ENCODE data around the gene IPO11.

IPO11 gene

DNA sequence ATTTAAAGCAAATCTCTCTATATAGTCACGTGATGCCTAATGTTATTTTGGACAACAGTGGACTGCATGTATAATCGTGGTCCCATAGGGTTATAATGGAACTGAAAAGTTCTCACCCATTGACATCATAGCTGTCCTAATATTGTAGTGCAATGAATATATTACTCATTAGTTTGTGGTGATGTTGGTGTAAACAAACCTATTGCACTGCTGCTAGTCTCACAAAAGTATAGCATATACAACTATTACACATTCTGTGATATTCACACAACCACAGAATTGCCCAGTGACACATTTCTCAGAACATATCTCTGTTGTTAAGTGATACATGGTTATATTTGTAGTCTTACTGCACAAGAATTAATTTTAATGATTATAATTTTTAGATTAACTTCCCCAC, 37.7 kb downstream of the IPO11 start:
- Histone ChIP-seq H3K4me3 (ENCODE audit: low read depth, low read length, poor library complexity, severe bottlenecking) (no peak overlapping the region), H3K9me3 (ENCODE audit: low read length) (no peaks in the 10 kb centered on the region), H4K20me1 (ENCODE audit: insufficient read depth, low read length) (no peaks in the 10 kb centered on the region), H3F3A (ENCODE audit: insufficient read depth, low read length) (no peaks in the 10 kb centered on the region), H3K79me2 (ENCODE audit: insufficient read depth, low read length) (no peaks in the 10 kb centered on the region), H3K4me1 (ENCODE audit: insufficient read depth, low read length, severe bottlenecking) (no peaks in the 10 kb centered on the region), H3K4me2 (ENCODE audit: low read length) (no peak overlapping the region), H3K27ac (ENCODE audit: low read depth, low read length, poor library complexity, severe bottlenecking) (no peak overlapping the region), H2AFZ (ENCODE audit: low read length) (no peak overlapping the region), H3K9ac (ENCODE audit: low read length) (no peak overlapping the region), H3K27me3 (ENCODE audit: insufficient read depth, low read length) (no peaks in the 10 kb centered on the region), H3K9me2 (ENCODE audit: low read depth, low read length) (no peaks in the 10 kb centered on the region), H3K36me3 (ENCODE audit: insufficient read depth, low read length) (peaks cover 41% of the 10 kb centered on the region)
- TF ChIP-seq, protein P1, sequence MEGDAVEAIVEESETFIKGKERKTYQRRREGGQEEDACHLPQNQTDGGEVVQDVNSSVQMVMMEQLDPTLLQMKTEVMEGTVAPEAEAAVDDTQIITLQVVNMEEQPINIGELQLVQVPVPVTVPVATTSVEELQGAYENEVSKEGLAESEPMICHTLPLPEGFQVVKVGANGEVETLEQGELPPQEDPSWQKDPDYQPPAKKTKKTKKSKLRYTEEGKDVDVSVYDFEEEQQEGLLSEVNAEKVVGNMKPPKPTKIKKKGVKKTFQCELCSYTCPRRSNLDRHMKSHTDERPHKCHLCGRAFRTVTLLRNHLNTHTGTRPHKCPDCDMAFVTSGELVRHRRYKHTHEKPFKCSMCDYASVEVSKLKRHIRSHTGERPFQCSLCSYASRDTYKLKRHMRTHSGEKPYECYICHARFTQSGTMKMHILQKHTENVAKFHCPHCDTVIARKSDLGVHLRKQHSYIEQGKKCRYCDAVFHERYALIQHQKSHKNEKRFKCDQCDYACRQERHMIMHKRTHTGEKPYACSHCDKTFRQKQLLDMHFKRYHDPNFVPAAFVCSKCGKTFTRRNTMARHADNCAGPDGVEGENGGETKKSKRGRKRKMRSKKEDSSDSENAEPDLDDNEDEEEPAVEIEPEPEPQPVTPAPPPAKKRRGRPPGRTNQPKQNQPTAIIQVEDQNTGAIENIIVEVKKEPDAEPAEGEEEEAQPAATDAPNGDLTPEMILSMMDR (IDR thresholded peaks at IDR 0.05; ENCODE audit: low read length) = no peak
- no peak for TF ChIP-seq EZH2 (IDR thresholded peaks at IDR 0.05; ENCODE audit: borderline replicate concordance, low read length)

DNA sequence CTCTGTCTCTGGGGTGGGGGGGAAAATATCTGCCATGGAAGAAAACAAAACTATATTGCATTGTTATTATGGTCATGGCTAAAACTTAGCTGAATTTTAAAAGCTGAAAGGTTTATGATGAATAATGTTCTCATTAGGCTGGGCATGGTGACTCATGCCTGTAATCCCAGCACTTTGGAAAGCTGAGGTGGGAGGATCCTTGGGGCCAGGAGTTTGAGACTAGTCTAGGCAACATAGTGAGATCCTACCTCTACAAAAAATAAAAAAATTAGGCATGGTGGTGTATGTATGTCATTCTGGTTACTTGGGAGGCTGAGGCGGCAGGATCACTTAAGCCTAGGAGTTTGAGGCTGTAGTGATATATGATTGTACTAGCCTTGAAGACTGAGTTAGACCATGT, 44.5 kb downstream of the IPO11 start:
- no peak overlapping the region for H2AFZ ChIP-seq (ENCODE audit: low read length)
- no peaks in the 10 kb centered on the region for H3K9me2 ChIP-seq (ENCODE audit: low read depth, low read length)
- no peaks in the 10 kb centered on the region for H3K4me1 ChIP-seq (ENCODE audit: insufficient read depth, low read length, severe bottlenecking)
- no peaks in the 10 kb centered on the region for H3F3A ChIP-seq (ENCODE audit: insufficient read depth, low read length)
- H3K9me3 ChIP-seq (ENCODE audit: low read length) = no peaks in the 10 kb centered on the region
- no peak overlapping the region for H3K4me2 ChIP-seq (ENCODE audit: low read length)
- H3K27me3 ChIP-seq (ENCODE audit: insufficient read depth, low read length) = no peaks in the 10 kb centered on the region
- no peak overlapping the region for H3K4me3 ChIP-seq (ENCODE audit: low read depth, low read length, poor library complexity, severe bottlenecking)
- no peak overlapping the region for H3K9ac ChIP-seq (ENCODE audit: low read length)
- TF ChIP-seq, protein P1 (IDR thresholded peaks at IDR 0.05; ENCODE audit: low read length) = no peak
- TF ChIP-seq EZH2 (IDR thresholded peaks at IDR 0.05; ENCODE audit: borderline replicate concordance, low read length) = no peak
- H4K20me1 ChIP-seq (ENCODE audit: insufficient read depth, low read length) = no peaks in the 10 kb centered on the region
- H3K79me2 ChIP-seq (ENCODE audit: insufficient read depth, low read length) = no peaks in the 10 kb centered on the region
- peaks cover 28% of the 10 kb centered on the region for H3K36me3 ChIP-seq (ENCODE audit: insufficient read depth, low read length)
- H3K27ac ChIP-seq (ENCODE audit: low read depth, low read length, poor library complexity, severe bottlenecking) = no peak overlapping the region

DNA sequence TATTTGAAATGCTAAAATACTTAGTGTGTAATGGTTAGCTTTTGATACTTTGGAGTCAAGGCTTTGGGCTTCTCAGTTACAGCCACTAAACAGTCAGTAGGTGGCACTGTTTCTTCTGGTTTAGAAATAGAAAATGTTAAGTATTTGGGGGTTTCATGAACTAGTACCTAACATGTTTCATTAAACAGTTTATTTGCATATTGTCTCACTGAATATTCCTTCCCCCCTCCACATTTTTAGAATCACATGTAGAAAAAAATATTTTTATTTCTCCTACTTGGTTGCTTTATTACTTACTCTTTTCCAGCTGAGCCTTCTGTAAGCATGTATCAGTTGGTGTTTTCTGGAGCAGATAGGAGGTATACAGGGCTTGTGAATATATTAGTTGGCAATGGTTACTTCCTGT, 48.0 kb downstream of the IPO11 start:
- Histone ChIP-seq H3K4me2 (ENCODE audit: low read length) (no peak overlapping the region), H3K36me3 (ENCODE audit: insufficient read depth, low read length) (0 out of 2 replicates have a peak, but pooled peaks cover 4% of the 10 kb centered on the region), H3K79me2 (ENCODE audit: insufficient read depth, low read length) (no peaks in the 10 kb centered on the region), H3K9me2 (ENCODE audit: low read depth, low read length) (no peaks in the 10 kb centered on the region), H3F3A (ENCODE audit: insufficient read depth, low read length) (no peaks in the 10 kb centered on the region), H3K27ac (ENCODE audit: low read depth, low read length, poor library complexity, severe bottlenecking) (no peak overlapping the region), H3K9me3 (ENCODE audit: low read length) (no peaks in the 10 kb centered on the region), H4K20me1 (ENCODE audit: insufficient read depth, low read length) (no peaks in the 10 kb centered on the region), H3K9ac (ENCODE audit: low read length) (no peak overlapping the region), H2AFZ (ENCODE audit: low read length) (no peak overlapping the region), H3K4me3 (ENCODE audit: low read depth, low read length, poor library complexity, severe bottlenecking) (no peak overlapping the region), H3K4me1 (ENCODE audit: insufficient read depth, low read length, severe bottlenecking) (no peaks in the 10 kb centered on the region), H3K27me3 (ENCODE audit: insufficient read depth, low read length) (no peaks in the 10 kb centered on the region)
- TF ChIP-seq EZH2 (IDR thresholded peaks at IDR 0.05; ENCODE audit: borderline replicate concordance, low read length) = no peak
- TF ChIP-seq, protein P1 (IDR thresholded peaks at IDR 0.05; ENCODE audit: low read length) = peak; percentile 85

Measured in OCI-LY1 (cell line).